HepG2 (cell line): ENCODE results near the gene TUBG2. TPM values are rescaled to one million over a fixed set of nuclear protein-coding genes. Genes with fewer than 3 reads are reported as not detected.

Experiments
- GLMP ChIP-seq: sonication (generic); formaldehyde crosslinking; IDR thresholded peaks from 2 replicates; pipeline ENCODE4 v1.9.0; 2021; ENCODE audit warnings: missing genetic modification reagents, mild to moderate bottlenecking, borderline replicate concordance
- HNRNPH1 ChIP-seq: fragments of 200-400 bp; formaldehyde crosslinking; optimal IDR thresholded peaks from 2 replicates; pipeline ENCODE3; 2017; ENCODE audit warnings: mild to moderate bottlenecking, low read depth, low read length
- HOXD1 ChIP-seq: sonication (generic); formaldehyde crosslinking; IDR thresholded peaks from 2 replicates; pipeline ENCODE4 v1.5.0; 2020; ENCODE audit warnings: missing genetic modification reagents
- IRF1 ChIP-seq: sonication (generic); formaldehyde crosslinking; IDR thresholded peaks from 2 replicates; pipeline ENCODE4 v1.4.0; 2020; ENCODE audit warnings: low read depth, mild to moderate bottlenecking, missing genetic modification reagents
- KDM1A ChIP-seq: IDR thresholded peaks from 2 replicates; pipeline ENCODE4 v1.6.1; 2016; ENCODE audit warnings: missing compliant biosample characterization
- MEIS1 ChIP-seq: sonication (generic); formaldehyde crosslinking; IDR thresholded peaks from 2 replicates; pipeline ENCODE4 v1.9.0; 2021; ENCODE audit warnings: mild to moderate bottlenecking, missing genetic modification reagents, moderate library complexity, borderline replicate concordance
- NR0B2 ChIP-seq: sonication (generic); formaldehyde crosslinking; IDR thresholded peaks from 2 replicates; pipeline ENCODE4 v1.4.0; 2020; ENCODE audit warnings: mild to moderate bottlenecking, missing genetic modification reagents
- POLR2G ChIP-seq: fragments of 200-400 bp; formaldehyde crosslinking; IDR thresholded peaks from 2 replicates; pipeline ENCODE4 v1.6.1; 2018; ENCODE audit warnings: mild to moderate bottlenecking, low read depth, low read length, moderate library complexity
- RFX3 ChIP-seq: IDR thresholded peaks from 2 replicates; pipeline ENCODE4 v1.6.1; 2016; ENCODE audit warnings: missing biosample characterization, missing genetic modification reagents
- SAP130 ChIP-seq: IDR thresholded peaks from 2 replicates; pipeline ENCODE4 v1.6.1; 2016; ENCODE audit warnings: low read depth
- ZIK1 ChIP-seq: sonication (generic); formaldehyde crosslinking; IDR thresholded peaks from 2 replicates; pipeline ENCODE4 v1.5.0; 2020; ENCODE audit warnings: mild to moderate bottlenecking, low read depth, missing genetic modification reagents, borderline replicate concordance
- ZNF138 ChIP-seq: sonication (generic); formaldehyde crosslinking; IDR thresholded peaks from 2 replicates; pipeline ENCODE4 v1.5.0; 2020; ENCODE audit warnings: mild to moderate bottlenecking, low read depth, missing genetic modification reagents
- ZNF18 ChIP-seq: sonication (generic); formaldehyde crosslinking; IDR thresholded peaks from 2 replicates; pipeline ENCODE4 v1.8.0; 2022; ENCODE audit warnings: mild to moderate bottlenecking, missing genetic modification reagents; ENCODE audit not compliant: insufficient replicate concordance
- ZNF350 ChIP-seq: sonication (generic); formaldehyde crosslinking; IDR thresholded peaks from 2 replicates; pipeline ENCODE4 v1.4.0; 2020; ENCODE audit warnings: mild to moderate bottlenecking, low read depth, missing genetic modification reagents, borderline replicate concordance
- ZNF496 ChIP-seq: sonication (generic); formaldehyde crosslinking; IDR thresholded peaks from 2 replicates; pipeline ENCODE4 v1.8.1; 2023; ENCODE audit warnings: mild to moderate bottlenecking, moderate library complexity, missing genetic modification reagents; ENCODE audit not compliant: insufficient replicate concordance
- ZNF501 ChIP-seq: sonication (generic); formaldehyde crosslinking; IDR thresholded peaks from 2 replicates; pipeline ENCODE4 v1.5.1; 2020; ENCODE audit warnings: mild to moderate bottlenecking, moderate library complexity, missing genetic modification reagents
- ZNF563 ChIP-seq: sonication (generic); formaldehyde crosslinking; IDR thresholded peaks from 2 replicates; pipeline ENCODE4 v1.8.0; 2022; ENCODE audit warnings: mild to moderate bottlenecking, moderate library complexity, missing genetic modification reagents
- ZNF747 ChIP-seq: sonication (generic); formaldehyde crosslinking; IDR thresholded peaks from 2 replicates; pipeline ENCODE4 v1.8.1; 2023; ENCODE audit warnings: missing genetic modification reagents, mild to moderate bottlenecking, borderline replicate concordance
- ZNF781 ChIP-seq: sonication (generic); formaldehyde crosslinking; IDR thresholded peaks from 2 replicates; pipeline ENCODE4 v1.5.1; 2020; ENCODE audit warnings: borderline replicate concordance, mild to moderate bottlenecking, missing genetic modification reagents; ENCODE audit errors: not compliant biosample characterization
- ZSCAN25 ChIP-seq: sonication (generic); formaldehyde crosslinking; IDR thresholded peaks from 2 replicates; pipeline ENCODE4 v1.8.0; 2022; ENCODE audit warnings: mild to moderate bottlenecking, missing genetic modification reagents
- ZSCAN30 ChIP-seq: sonication (generic); formaldehyde crosslinking; IDR thresholded peaks from 2 replicates; pipeline ENCODE4 v1.5.0; 2020; ENCODE audit warnings: mild to moderate bottlenecking, missing genetic modification reagents
- polyA plus RNA-seq, 8 experiments: library from polyadenylated mRNA; depleted of rRNA in 3 of 8; stranded (reverse) in 7 of 8; unstranded in 1 of 8; fragments of >200 nt; fragmentation: Illumina TruSeq in 4 of 8; extraction: Trizol in 4 of 8; gene quantifications; 2 replicates each; pipeline versions ENCODE4 v1.2.1 to v1.2.3, GENCODE V29; 2011 to 2016; ENCODE audit warnings: low read depth in 4 of 8, missing spikeins in 1 of 8, mixed read lengths in 1 of 8; ENCODE audit not compliant: insufficient read depth in 1 of 8
- total RNA-seq, 5 experiments: library from RNA; depleted of rRNA; stranded (reverse); fragments of >200 nt; fragmentation: Illumina TruSeq; extraction: Trizol; gene quantifications; 2 replicates each; pipeline ENCODE4 v1.2.3, GENCODE V29; 2016; ENCODE audit warnings: low read depth in 1 of 5
- TF ChIP-seq, protein P1 (sequence below): sonication (generic); formaldehyde crosslinking; IDR thresholded peaks from 2 replicates; pipeline ENCODE4 v1.4.0; 2020; ENCODE audit warnings: missing genetic modification reagents

The TUBG2 gene
- total and polyA plus RNA-seq, 2 of the 13 experiments (the other 11 are each of a cell fraction or from before 2014, with no cell fraction given) = 16.0 to 42.3 TPM

DNA sequence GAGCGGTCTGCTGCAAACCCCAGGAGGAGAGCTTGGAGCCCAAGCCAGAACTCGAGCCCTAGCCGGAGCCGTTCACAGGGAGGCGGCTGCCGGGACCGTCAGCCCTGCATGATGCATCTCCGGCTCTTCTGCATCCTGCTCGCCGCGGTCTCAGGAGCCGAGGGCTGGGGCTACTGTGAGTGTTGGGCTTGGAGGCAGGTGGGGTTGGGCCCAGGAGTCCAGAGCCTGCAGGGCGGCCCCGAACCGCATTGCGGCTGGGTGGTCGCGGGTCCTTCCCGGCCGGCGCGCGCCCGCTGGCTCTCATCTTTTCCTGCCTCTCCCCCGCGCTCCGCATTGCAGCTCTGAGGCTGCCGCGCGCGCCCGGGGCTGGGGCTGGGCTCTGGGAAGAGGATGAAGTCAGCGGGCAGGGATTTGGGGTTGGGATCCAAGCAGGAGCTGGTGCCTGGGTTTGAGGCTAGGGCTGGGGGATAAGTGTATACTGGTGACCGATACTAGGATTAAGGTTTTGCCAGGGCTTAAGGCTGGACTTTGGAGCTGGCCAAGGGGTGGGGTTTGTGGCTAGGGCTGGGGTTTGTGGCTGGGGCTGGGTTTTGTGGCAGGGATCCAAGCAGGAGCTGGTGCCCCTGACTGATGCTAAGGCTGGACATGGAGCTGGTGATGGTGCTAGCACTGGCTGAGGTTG lies 23.8 kb downstream of the TUBG2 start (continued):
- TF ChIP-seq ZIK1 (CRISPR knock-in tag) = no peak
- no peak; the same call in none of the 2 replicates for TF ChIP-seq SAP130 (CRISPR knock-in tag)
- TF ChIP-seq ZSCAN30 = no peak
- peak; percentile 37 for TF ChIP-seq ZNF781 (CRISPR knock-in tag)
- TF ChIP-seq MEIS1 (CRISPR knock-in tag) = no peak
- TF ChIP-seq RFX3 = no peak
- TF ChIP-seq ZNF563 = peak; percentile 87
- TF ChIP-seq ZNF350 (CRISPR knock-in tag) = peak; percentile 59; the same call in 1 of the 2 replicates
- TF ChIP-seq ZNF18 (CRISPR knock-in tag) = peak; percentile 70
- peak; percentile 23; the same call in 1 of the 2 replicates for TF ChIP-seq POLR2G
- TF ChIP-seq ZNF496 = no peak
- peak; percentile 19; the same call in 1 of the 2 replicates for TF ChIP-seq HOXD1 (CRISPR knock-in tag)
- no peak for TF ChIP-seq ZNF747 (CRISPR knock-in tag)
- TF ChIP-seq ZNF501 = peak; percentile 84
- TF ChIP-seq NR0B2 (CRISPR knock-in tag) = no peak
- no peak for TF ChIP-seq GLMP
- TF ChIP-seq IRF1 (CRISPR knock-in tag) = no peak
- TF ChIP-seq HNRNPH1 = no peak
- TF ChIP-seq KDM1A (CRISPR knock-in tag) = no peak
- no peak for TF ChIP-seq ZNF138
- peak; percentile 97 for TF ChIP-seq ZSCAN25 (CRISPR knock-in tag)
- TF ChIP-seq, protein P1, sequence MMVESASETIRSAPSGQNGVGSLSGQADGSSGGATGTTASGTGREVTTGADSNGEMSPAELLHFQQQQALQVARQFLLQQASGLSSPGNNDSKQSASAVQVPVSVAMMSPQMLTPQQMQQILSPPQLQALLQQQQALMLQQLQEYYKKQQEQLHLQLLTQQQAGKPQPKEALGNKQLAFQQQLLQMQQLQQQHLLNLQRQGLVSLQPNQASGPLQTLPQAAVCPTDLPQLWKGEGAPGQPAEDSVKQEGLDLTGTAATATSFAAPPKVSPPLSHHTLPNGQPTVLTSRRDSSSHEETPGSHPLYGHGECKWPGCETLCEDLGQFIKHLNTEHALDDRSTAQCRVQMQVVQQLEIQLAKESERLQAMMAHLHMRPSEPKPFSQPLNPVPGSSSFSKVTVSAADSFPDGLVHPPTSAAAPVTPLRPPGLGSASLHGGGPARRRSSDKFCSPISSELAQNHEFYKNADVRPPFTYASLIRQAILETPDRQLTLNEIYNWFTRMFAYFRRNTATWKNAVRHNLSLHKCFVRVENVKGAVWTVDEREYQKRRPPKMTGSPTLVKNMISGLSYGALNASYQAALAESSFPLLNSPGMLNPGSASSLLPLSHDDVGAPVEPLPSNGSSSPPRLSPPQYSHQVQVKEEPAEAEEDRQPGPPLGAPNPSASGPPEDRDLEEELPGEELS (CRISPR knock-in tag) = no peak
